Measurements from ENCODE around the gene SFTPA1. TPM values are rescaled to one million over a fixed set of nuclear protein-coding genes. Genes with fewer than 3 reads are reported as not detected.
"Not testable (repeated sequence)": the region's sequence is repeated elsewhere in the genome, so short reads cannot be mapped to it uniquely, and the experiment has no call there.

Gene SFTPA1
- total RNA-seq, 1 donor from 2014 or later = not detected

DNA sequence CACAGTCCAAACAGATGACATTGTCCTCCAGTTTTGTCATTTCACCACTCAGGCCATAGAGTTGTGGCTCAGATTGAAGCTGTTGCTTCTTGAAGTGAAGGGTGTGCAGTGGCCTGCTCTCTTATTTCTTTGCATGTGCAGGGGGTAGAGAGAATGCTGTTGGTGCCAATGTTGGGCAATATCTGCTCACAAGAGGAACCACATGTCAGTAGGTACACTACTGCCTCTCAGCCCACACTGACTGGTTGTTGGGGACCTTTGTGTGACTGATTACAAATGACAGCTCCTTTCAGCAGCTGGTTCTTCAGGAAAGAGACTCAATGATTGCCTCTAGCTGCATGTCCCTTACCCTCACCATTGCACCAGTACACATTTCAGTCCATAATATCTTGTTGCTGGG is 21.9 kb upstream of the SFTPA1 start:
- no peak for DNase-seq (ENCODE audit: low read depth, low spot score)
- no peaks in the 10 kb centered on the region for H3K9me3 Mint-ChIP-seq
- H3K27me3 Mint-ChIP-seq (ENCODE audit: low read depth) = peaks cover 23% of the 10 kb centered on the region
- H3K4me3 Mint-ChIP-seq = no peak overlapping the region
- no peaks in the 10 kb centered on the region for H3K4me1 Mint-ChIP-seq
- H3K36me3 Mint-ChIP-seq (ENCODE audit: low read depth) = no peaks in the 10 kb centered on the region
- H3K27ac Mint-ChIP-seq (ENCODE audit: unreplicated experiment) = no peak overlapping the region
- TF ChIP-seq, protein P1, sequence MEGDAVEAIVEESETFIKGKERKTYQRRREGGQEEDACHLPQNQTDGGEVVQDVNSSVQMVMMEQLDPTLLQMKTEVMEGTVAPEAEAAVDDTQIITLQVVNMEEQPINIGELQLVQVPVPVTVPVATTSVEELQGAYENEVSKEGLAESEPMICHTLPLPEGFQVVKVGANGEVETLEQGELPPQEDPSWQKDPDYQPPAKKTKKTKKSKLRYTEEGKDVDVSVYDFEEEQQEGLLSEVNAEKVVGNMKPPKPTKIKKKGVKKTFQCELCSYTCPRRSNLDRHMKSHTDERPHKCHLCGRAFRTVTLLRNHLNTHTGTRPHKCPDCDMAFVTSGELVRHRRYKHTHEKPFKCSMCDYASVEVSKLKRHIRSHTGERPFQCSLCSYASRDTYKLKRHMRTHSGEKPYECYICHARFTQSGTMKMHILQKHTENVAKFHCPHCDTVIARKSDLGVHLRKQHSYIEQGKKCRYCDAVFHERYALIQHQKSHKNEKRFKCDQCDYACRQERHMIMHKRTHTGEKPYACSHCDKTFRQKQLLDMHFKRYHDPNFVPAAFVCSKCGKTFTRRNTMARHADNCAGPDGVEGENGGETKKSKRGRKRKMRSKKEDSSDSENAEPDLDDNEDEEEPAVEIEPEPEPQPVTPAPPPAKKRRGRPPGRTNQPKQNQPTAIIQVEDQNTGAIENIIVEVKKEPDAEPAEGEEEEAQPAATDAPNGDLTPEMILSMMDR (conservative IDR thresholded peaks at IDR 0.05) = no peak

DNA sequence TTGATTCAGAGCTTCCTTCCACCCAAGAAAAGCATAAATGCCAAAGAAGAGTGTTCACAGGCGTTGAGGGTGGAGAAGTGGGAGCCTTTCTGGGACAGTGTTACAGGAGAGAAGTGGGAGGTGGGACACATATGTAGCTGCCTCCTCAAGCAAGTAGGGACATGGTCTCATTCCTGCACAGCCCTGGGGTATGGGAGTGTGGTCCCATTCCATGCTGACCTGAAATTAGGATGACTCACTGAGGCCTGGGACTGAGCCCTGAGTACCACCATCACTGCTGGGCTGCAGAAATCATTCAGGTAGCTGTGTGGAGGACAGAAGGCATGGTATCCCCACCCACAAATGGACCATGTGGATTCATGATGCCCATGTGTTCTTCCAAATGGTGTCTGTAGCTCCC is 17.4 kb upstream of the SFTPA1 start:
- no peak for DNase-seq (ENCODE audit: low read depth, low spot score)
- peaks cover 24% of the 10 kb centered on the region for H3K27me3 Mint-ChIP-seq (ENCODE audit: low read depth)
- no peaks in the 10 kb centered on the region for H3K4me1 Mint-ChIP-seq
- no peak overlapping the region for H3K27ac Mint-ChIP-seq (ENCODE audit: unreplicated experiment)
- no peak overlapping the region for H3K4me3 Mint-ChIP-seq
- peaks cover 11% of the 10 kb centered on the region for H3K9me3 Mint-ChIP-seq
- TF ChIP-seq, protein P1 (conservative IDR thresholded peaks at IDR 0.05) = no peak
- H3K36me3 Mint-ChIP-seq (ENCODE audit: low read depth) = peaks cover 8% of the 10 kb centered on the region

DNA sequence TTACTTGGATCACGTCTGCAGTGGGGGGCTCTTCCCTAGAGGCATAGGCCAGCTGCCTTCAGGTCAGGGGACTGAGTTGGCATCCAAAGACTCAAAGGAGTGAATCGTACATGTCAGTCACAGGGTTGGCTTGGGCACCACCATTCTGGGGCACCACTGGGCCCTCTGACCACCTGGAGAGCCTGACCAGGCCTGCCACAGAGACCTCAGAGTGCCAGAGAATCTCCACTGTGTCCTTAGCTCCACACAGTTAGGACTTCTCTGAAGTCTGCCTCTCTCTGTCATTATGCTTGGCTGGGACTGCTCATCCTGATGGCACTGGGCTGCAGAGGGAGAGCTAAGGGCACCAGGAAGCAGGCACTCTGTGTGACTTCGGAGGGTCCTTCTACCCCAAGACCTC is 16.2 kb upstream of the SFTPA1 start:
- peaks cover 24% of the 10 kb centered on the region for H3K27me3 Mint-ChIP-seq (ENCODE audit: low read depth)
- H3K36me3 Mint-ChIP-seq (ENCODE audit: low read depth) = peaks cover 12% of the 10 kb centered on the region
- not testable (repeated sequence) for H3K4me3 Mint-ChIP-seq; H3K27ac Mint-ChIP-seq (ENCODE audit: unreplicated experiment); DNase-seq (ENCODE audit: low read depth, low spot score); H3K4me1 Mint-ChIP-seq
- peaks cover 15% of the 10 kb centered on the region for H3K9me3 Mint-ChIP-seq

DNA sequence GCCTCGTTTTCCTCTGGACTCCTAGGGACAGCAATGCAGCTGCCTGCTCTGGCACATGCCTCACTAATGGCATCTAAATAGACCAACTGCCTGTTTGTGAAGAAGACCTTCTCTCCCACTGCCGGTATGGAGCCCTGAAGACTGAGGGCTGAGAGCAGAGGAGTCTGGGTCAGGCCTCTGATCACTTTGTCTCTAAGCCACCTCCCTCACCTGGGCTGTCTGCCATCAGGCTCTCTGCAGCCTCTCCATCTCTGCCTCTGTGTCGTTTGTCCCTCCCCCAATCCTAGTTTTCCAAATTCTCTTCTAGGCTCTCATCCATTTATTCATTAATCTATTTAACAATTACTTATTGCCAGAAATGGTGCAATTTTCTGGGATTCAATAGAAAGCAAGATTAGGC is 15.2 kb upstream of the SFTPA1 start:
- H3K4me3 Mint-ChIP-seq = no peak overlapping the region
- H3K27ac Mint-ChIP-seq (ENCODE audit: unreplicated experiment) = no peak overlapping the region
- TF ChIP-seq, protein P1 (conservative IDR thresholded peaks at IDR 0.05) = no peak
- peaks cover 15% of the 10 kb centered on the region for H3K9me3 Mint-ChIP-seq
- H3K36me3 Mint-ChIP-seq (ENCODE audit: low read depth) = peaks cover 12% of the 10 kb centered on the region
- H3K27me3 Mint-ChIP-seq (ENCODE audit: low read depth) = peaks cover 23% of the 10 kb centered on the region
- no peaks in the 10 kb centered on the region for H3K4me1 Mint-ChIP-seq
- DNase-seq (ENCODE audit: low read depth, low spot score) = no peak

DNA sequence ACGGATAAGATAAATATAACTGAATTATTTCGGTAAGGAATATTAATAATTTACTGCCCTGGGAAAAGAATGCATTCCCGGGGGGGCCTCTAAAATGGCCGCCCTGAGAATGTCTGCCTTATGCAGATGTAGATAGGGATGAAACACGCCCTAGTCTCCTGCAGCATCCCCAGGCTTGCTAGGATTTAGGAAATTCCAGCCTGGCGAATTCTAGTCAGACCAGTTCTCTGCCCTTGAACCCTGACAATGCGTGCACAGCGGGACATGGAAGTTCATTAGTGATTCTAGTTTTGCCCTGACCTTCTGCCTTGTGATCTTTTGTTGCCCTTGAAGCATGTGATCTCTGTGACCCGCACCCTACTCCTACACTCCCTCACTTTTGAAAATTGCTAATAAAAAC is 11.1 kb upstream of the SFTPA1 start:
- peaks cover 15% of the 10 kb centered on the region for H3K9me3 Mint-ChIP-seq
- DNase-seq (ENCODE audit: low read depth, low spot score); H3K4me1 Mint-ChIP-seq; H3K27ac Mint-ChIP-seq (ENCODE audit: unreplicated experiment); H3K4me3 Mint-ChIP-seq: not testable (repeated sequence)
- peaks cover 30% of the 10 kb centered on the region for H3K27me3 Mint-ChIP-seq (ENCODE audit: low read depth)
- peaks cover 12% of the 10 kb centered on the region for H3K36me3 Mint-ChIP-seq (ENCODE audit: low read depth)

DNA sequence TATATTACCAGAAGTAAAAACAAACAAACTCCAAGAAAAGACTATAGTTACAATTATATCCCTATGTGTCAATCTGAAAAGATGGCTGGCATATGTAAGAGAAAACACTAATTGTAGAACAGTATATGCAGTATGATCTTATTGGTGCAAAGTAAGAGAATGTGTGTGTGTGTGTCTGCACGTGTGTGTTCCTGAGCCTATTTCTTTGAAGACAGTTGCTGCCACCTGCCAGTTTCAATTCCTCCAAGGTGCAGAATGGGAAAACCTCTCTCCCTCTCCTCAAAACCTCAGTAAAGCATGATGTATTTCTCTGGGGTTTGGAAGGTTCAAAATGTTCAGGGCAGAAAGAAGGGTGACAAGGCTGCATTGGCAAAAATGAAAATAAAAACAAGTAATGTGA is 8.8 kb upstream of the SFTPA1 start:
- Mint-ChIP-seq H3K36me3 (ENCODE audit: low read depth) (peaks cover 9% of the 10 kb centered on the region), H3K9me3 (peaks cover 15% of the 10 kb centered on the region), H3K4me1 (no peaks in the 10 kb centered on the region), H3K27ac (ENCODE audit: unreplicated experiment) (no peak overlapping the region), H3K4me3 (no peak overlapping the region), H3K27me3 (ENCODE audit: low read depth) (peaks cover 30% of the 10 kb centered on the region)
- DNase-seq (ENCODE audit: low read depth, low spot score) = no peak
- TF ChIP-seq, protein P1 (conservative IDR thresholded peaks at IDR 0.05) = no peak

DNA sequence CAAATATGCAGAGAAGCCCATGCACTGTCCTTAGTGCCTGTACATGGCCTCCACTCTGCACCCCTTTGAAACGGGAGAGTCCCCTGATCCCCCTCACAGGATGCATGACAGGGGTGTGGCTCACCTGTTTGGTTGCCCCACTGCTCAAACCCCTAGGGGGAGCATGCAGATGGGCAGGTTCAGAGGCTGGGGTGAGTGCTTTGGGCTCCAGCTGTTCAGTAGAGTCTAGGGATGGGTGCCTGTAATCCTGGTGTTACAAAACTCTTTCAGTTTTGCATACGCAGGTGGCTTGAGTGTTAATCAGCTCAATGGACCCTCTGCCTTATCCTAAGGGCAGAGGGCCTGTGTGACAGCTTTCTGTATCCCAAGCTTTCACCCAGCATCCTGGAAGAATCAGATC is 7.8 kb upstream of the SFTPA1 start:
- H3K36me3 Mint-ChIP-seq (ENCODE audit: low read depth) = peaks cover 3% of the 10 kb centered on the region
- no peak for DNase-seq (ENCODE audit: low read depth, low spot score)
- H3K27ac Mint-ChIP-seq (ENCODE audit: unreplicated experiment) = no peak overlapping the region
- peaks cover 7% of the 10 kb centered on the region for H3K9me3 Mint-ChIP-seq
- peaks cover 28% of the 10 kb centered on the region for H3K27me3 Mint-ChIP-seq (ENCODE audit: low read depth)
- H3K4me3 Mint-ChIP-seq = no peak overlapping the region
- H3K4me1 Mint-ChIP-seq = no peaks in the 10 kb centered on the region
- TF ChIP-seq, protein P1 (conservative IDR thresholded peaks at IDR 0.05) = no peak
